NB4 (cell line): ENCODE data around the gene MPV17L.
"Not testable (repeated sequence)": the region's sequence is repeated elsewhere in the genome, so short reads cannot be mapped to it uniquely, and the experiment has no call there.

Source experiments
- DNase-seq: peaks from one replicate; pipeline ENCODE4 v3.0.0; 2010; ENCODE audit warnings: low read depth
- H3K4me3 ChIP-seq: one replicate; pipeline ENCODE4 v1.5.1; 2011; ENCODE audit warnings: mild to moderate bottlenecking, low read depth, low read length, moderate library complexity
- CTCF ChIP-seq: IDR thresholded peaks from one replicate; pipeline ENCODE4 v1.5.1; 2012; ENCODE audit warnings: low read depth, low read length
- MAX ChIP-seq: IDR thresholded peaks from 2 replicates; pipeline ENCODE4 v1.6.1; 2011; ENCODE audit warnings: low read depth, low read length
- MYC ChIP-seq: IDR thresholded peaks from 2 replicates; pipeline ENCODE4 v1.6.1; 2011; ENCODE audit warnings: low read depth, low read length
- POLR2A ChIP-seq: IDR thresholded peaks from 2 replicates; pipeline ENCODE4 v1.6.1; 2011; ENCODE audit warnings: mild to moderate bottlenecking; ENCODE audit not compliant: insufficient read length; ENCODE audit errors: extremely low read depth

The MPV17L gene

GRCh38 chr16:15395631-15396508 is at the start of gene MPV17L:
Gene MPV17L, plus strand, starts transcription at chr16:15395754. Its CDS starts 144 bp downstream, at chr16:15395898.
- H3K4me3 ChIP-seq, DNase-seq: not testable (repeated sequence)

- DNase-seq: not testable (repeated sequence)
Measured at GRCh38 chr16:15348721-15349120, 46.8 kb upstream of the MPV17L start.

GRCh38 chr16:15351251-15351650 is 44.3 kb upstream of the MPV17L start:
- DNase-seq, H3K4me3 ChIP-seq: not testable (repeated sequence)

More at GRCh38 chr16:15348721-15349120, 46.8 kb upstream of the MPV17L start:
- not testable (repeated sequence) for H3K4me3 ChIP-seq

GRCh38 chr16:15351745-15352144 is 43.8 kb upstream of the MPV17L start:
- not testable (repeated sequence) for H3K4me3 ChIP-seq, DNase-seq

GRCh38 chr16:15352852-15353251 is 42.7 kb upstream of the MPV17L start:
- DNase-seq, H3K4me3 ChIP-seq: not testable (repeated sequence)

- not testable (repeated sequence) for H3K4me3 ChIP-seq
Measured at GRCh38 chr16:15354846-15355245, 40.7 kb upstream of the MPV17L start.

GRCh38 chr16:15357495-15357894 is 38.1 kb upstream of the MPV17L start:
- DNase-seq, H3K4me3 ChIP-seq: not testable (repeated sequence)

More at GRCh38 chr16:15354846-15355245, 40.7 kb upstream of the MPV17L start:
- not testable (repeated sequence) for DNase-seq

GRCh38 chr16:15378194-15378593 is 17.4 kb upstream of the MPV17L start, which contains the start of gene NPIPA5:
Gene NPIPA5, minus strand, starts transcription at chr16:15378294. Its CDS starts 0 bp downstream, at chr16:15378294.
- DNase-seq, H3K4me3 ChIP-seq: not testable (repeated sequence)

- H3K4me3 ChIP-seq, DNase-seq: not testable (repeated sequence)
Measured at GRCh38 chr16:15382810-15383209, 12.7 kb upstream of the MPV17L start.

GRCh38 chr16:15388060-15388459 is 7.5 kb upstream of the MPV17L start:
- not testable (repeated sequence) for DNase-seq, H3K4me3 ChIP-seq

GRCh38 chr16:15389916-15390315 is 5.6 kb upstream of the MPV17L start:
- not testable (repeated sequence) for DNase-seq, H3K4me3 ChIP-seq

- not testable (repeated sequence) for DNase-seq, H3K4me3 ChIP-seq
Measured at GRCh38 chr16:15393025-15393424, 2.5 kb upstream of the MPV17L start.

GRCh38 chr16:15396509-15396829 is 915 bp downstream of the MPV17L start:
- not testable (repeated sequence) for DNase-seq, H3K4me3 ChIP-seq

- TF ChIP-seq MAX (no peak), POLR2A (no peak), CTCF (no peak), MYC (no peak)
- no peak for DNase-seq
- H3K4me3 ChIP-seq: no peak overlapping the region
Measured at GRCh38 chr16:15396948-15397594, 1.5 kb downstream of the MPV17L start.
